GM21737 (cell line): ENCODE measurements around the gene PRR33.

Source experiments
- ATAC-seq: cut with Tn5 transposase; IDR thresholded peaks from one replicate; pipeline ENCODE4 v1.9.1; 2021; ENCODE audit warnings: mild to moderate bottlenecking, moderate library complexity; ENCODE audit not compliant: unreplicated experiment

PRR33 gene

GRCh38 chr11:1928470-1928890 is 36.8 kb upstream of the PRR33 start:
- ATAC-seq, result no peak

- ATAC-seq, result no peak
These were observed 36.3 kb upstream of the PRR33 start for GRCh38 chr11:1927848-1928469.

- ATAC-seq, result no peak
These were observed 35.5 kb upstream of the PRR33 start for GRCh38 chr11:1927026-1927847.

GRCh38 chr11:1926156-1927025 is 34.7 kb upstream of the PRR33 start:
- ATAC-seq, result no peak

GRCh38 chr11:1925373-1926155 is 33.9 kb upstream of the PRR33 start:
- no peak for ATAC-seq

- ATAC-seq, result no peak
These were observed 33.1 kb upstream of the PRR33 start for GRCh38 chr11:1924646-1925372.

- ATAC-seq, result no peak
These were observed 32.5 kb upstream of the PRR33 start for GRCh38 chr11:1924181-1924580.

GRCh38 chr11:1923201-1923956 is 31.7 kb upstream of the PRR33 start:
- no peak for ATAC-seq

- ATAC-seq, result no peak
These were observed 30.9 kb upstream of the PRR33 start for GRCh38 chr11:1922481-1923081.

- no peak for ATAC-seq
These were observed 30.0 kb upstream of the PRR33 start for GRCh38 chr11:1921574-1922141.

- no peak for ATAC-seq
These were observed 29.3 kb upstream of the PRR33 start for GRCh38 chr11:1920909-1921573.

GRCh38 chr11:1920128-1920908 is 28.6 kb upstream of the PRR33 start:
- ATAC-seq, result no peak

- ATAC-seq, result no peak
These were observed 27.9 kb upstream of the PRR33 start, which contains the start of gene TNNT3 for GRCh38 chr11:1919391-1920127. Gene TNNT3, plus strand, starts transcription at chr11:1919703. Its CDS starts 3,172 bp downstream, at chr11:1922875.

- no peak for ATAC-seq
These were observed 27.0 kb upstream of the PRR33 start for GRCh38 chr11:1918436-1919315.
